Measurements from ENCODE around the gene SIRPB1. TPM values are rescaled to one million over a fixed set of nuclear protein-coding genes. Genes with fewer than 3 reads are reported as not detected.

Gene SIRPB1
- 0.59 TPM in 1 of 2 replicates, not detected in the other for total RNA-seq (ENCODE audit: low replicate concordance)

GRCh38 chr20:1619861-1620444, at the start of gene SIRPB1:
Gene SIRPB1, minus strand, starts transcription at chr20:1620009. Its CDS starts 65 bp downstream, at chr20:1619944.

GRCh38 chr20:1657556-1658334, 37.9 kb upstream of the SIRPB1 start, which contains the start of gene SIRPG:
Gene SIRPG, minus strand, starts transcription at chr20:1657779. Its CDS starts 65 bp downstream, at chr20:1657714.

Other genes starting within 250 kb of the SIRPB1 start
- gene FKBP1A, start 227.0 kb downstream of the SIRPB1 start, total RNA-seq (ENCODE audit: low replicate concordance), result 102 and 160 TPM in 2 replicates
- 15.4 and 20.7 TPM in 2 replicates for gene NSFL1C, start 153.2 kb downstream of the SIRPB1 start, total RNA-seq (ENCODE audit: low replicate concordance)
- gene SIRPB2, start 128.6 kb downstream of the SIRPB1 start, total RNA-seq (ENCODE audit: low replicate concordance), result not detected in 2 replicates
- gene SIRPD, start 62.3 kb downstream of the SIRPB1 start, total RNA-seq (ENCODE audit: low replicate concordance), result not detected in 2 replicates
- gene SIRPG, start 37.8 kb upstream of the SIRPB1 start, total RNA-seq (ENCODE audit: low replicate concordance), result not detected in 2 replicates